DMS53 (cell line): ENCODE data around the gene DENND4B.

Experiments
- DNase-seq: peaks from one replicate; lab custom pipeline; 2025; lab: John Stamatoyannopoulos, UW

The DENND4B gene

DNA sequence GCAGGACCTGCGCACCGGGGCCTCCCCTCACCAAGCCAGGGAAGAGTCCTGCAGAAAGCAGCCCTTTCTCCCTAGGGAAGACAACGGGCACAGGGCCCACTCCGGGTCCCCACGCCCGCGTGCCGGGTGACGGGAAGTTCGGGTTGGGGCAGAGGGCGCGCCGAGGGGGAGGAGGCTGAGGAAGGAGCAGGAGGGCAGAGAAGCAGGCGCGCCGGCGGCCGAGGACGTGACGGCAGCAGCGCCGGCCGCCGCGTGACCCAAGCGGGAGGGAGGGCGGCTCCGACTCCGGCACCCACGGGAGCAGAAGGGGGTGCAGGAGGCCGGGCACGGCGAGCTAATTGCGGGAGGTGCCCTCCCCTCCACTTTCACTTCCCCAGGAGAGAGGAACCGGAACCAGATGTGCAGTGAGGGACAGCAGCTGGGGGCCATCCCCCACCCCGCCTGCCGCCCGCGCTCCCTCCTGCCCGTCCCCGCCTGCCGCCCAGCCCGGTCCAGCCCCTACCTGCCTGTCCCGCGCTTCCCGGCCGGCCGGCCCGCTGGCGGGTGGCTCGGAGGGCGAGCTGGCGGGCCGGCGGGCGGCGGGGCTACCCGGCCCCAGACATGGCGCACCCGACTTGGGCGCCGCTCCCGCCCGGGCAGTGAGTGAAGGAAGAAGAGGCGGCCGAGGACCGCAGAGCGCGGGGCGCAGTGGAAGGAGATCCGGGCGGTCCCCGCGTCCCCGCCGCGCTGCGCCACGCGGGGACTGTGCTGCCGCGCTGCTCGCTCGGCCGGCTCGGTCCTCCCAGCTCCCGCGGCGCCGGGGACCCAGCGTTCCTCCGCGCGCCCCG is 510 bp downstream of the DENND4B start:
- DNase-seq: peak; percentile 86

DNA sequence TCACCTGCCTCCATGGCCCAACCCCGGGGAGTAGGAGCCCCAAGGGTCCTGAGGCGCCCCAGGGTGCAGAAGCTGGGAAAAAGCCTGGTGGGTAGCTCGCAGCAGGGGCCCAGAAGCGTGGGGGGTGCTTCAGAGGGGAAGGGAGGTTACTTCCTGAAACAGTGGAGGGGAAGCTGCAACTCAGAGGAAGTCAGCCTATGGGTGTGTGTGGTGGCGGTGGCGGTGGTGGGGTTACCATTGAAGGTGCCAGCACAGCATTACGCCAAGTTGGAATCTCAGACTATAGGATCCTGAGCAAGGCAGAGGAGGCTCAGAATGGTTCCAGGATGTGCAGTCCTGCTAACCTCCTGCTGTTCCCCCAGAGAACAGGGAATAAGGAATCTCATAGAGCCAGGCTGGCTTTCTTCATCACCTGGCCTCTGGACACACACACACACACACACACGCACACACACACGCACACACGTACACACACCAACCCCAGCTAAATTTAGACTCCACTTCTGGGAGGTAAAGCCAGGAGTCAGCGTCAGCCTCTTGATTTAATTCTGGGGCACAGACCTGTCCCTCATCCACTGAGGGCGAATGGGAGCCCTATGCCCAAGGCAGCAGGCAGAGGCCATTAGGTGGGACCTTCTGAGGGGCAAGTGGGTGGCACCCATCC is 1.3 kb downstream of the DENND4B start:
- DNase-seq: peak; percentile 68

DNA sequence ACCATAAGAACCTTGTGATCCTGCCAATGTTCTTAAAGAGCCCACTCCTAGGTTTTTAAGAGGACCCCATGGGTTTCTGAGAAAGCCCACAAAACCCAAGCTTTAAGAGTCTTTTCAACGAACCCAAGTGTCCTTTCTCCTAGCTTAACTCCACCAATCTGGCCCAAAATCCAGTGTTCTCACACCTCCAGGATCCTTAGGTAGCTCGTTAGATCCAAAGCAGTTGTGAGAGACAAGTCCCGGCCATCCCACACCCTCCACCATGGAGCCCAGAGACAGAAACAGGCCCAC is 1.7 kb downstream of the DENND4B start:
- DNase-seq: no peak

DNA sequence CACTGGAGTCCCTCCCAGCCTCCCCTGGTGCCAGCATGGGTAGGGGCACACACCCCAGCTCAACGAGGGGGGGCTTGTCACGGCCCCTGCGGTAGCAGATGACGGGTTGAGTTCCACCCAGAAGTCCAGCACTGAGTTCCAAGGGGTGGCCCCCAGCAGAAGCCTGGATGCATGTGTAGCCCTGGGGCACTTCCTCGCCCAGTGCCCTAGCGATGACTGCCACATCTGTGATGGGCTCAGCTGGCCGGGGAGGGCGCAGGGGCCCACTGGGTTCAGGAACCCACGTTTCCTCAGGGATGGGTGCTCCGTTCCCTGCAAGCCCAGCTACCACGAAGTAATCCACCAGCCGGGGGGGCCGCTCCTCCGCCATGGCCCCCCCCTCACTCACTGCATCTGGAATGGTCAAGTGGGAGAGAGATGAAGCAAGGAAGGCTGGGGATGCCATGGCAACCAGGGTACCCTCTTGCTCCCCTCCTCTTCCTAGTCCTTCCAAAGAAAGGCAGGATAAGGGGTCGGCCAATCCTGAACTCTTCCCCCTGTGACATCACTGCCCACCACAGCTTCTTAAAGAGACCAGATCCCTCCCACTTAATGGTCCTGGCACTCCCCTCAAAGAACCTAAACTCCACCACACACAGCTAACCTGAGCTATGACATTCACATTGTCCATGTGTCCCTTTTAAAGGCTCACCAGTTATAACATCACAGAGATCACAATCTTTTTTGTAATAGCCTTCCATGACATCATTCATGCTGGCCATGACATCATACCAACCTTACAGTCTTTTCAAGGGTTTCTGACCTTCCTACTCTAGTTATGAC is 2.3 kb downstream of the DENND4B start:
- no peak for DNase-seq

DNA sequence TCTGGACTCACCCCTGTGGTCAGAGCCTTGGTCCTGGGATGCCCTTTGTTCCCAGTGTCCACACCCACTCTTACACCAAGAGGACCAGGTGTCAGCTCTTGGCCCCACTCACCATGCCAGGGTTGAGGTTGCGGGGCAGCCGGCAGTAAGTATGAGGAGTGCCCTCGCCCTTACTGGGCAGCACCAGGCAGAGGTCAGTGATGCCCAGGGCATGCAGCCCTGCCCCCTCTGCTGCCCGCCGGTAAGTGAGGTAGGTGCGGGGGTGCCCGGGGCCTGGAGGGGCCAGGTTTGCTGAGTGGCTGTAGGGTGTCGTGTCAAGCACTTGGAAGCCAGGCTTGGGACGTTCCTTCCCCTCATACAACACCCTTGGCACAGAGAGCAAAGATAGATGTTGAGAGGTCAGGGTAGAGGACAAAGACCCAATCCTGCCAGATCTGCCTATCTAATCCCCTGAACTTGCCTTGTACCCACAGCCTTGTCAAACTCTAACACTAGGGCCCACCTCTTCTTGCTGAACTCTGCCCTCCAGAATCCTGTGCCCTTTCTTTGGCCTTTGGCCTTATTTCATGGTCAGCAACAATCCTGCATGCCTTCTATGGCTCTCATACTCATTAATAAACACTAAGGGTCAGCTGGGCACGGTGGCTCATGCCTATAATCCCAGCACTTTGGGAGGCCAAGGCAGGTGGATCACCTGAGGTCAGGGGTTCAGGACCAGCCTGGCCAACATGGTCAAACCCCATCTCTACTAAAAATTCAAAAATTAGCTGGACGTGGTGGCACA is 3.6 kb downstream of the DENND4B start:
- no peak for DNase-seq

DNA sequence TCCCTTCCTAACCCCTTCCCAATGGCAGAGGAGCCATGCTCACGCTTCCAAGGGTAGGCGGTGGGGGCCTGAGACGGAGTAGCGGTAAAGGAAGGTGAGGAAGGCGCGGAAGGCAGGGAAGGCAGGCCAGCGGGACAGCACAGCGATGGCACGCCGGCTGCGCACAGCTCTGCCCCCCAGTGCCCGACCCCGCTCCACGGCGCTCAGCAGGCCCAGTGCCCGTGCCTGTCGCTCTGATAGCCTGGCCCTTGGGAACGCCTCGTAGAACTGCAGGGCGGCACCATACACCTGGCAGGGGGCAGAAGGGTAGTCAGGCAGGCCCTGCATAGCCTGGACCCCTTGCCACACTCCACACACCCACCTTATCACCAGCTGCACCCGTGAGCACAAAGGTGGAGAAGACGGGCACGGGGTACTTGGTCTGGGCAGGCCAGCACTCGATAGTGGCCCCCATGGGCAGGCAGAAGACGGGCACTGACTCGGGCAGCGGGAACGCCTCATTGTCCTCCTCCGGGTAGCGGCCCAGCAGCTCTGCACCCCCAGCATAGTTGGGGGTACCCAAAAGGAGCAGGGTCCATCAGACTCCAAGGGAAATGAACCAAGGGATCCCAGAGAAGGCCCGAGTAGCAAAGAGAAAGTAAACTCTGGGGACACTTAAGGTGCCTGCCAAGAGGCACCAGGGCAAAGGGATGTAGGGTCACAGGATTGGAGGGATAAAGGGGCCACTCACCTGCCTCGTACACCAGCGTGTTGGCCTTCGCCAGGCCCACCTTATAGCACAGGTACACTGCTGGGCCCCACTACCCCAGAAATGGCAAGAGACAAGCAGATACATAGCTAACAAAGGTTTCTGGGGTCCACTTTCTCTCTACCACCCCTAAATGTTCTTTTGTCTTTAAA is 4.4 kb downstream of the DENND4B start:
- DNase-seq: no peak

DNA sequence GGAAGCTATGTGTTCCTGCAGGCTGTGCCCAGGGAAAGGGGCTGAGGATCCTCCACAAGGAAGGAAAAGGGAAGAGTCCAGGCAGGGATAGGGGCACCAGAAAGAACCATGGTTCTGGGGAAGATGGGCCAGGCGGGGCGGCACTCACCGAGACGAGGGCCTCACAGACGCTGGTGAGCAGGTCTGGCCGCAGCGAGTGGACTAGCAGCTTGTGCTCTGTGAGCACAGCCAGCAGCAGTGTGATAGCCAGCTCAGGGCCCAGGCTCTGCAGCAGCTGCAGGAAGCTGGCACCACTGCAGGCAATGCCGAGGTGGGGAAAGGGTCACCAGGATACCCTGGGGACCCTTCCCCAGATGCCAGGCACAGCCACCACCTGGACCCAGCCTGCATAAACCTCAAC is 5.8 kb downstream of the DENND4B start:
- DNase-seq: no peak

DNA sequence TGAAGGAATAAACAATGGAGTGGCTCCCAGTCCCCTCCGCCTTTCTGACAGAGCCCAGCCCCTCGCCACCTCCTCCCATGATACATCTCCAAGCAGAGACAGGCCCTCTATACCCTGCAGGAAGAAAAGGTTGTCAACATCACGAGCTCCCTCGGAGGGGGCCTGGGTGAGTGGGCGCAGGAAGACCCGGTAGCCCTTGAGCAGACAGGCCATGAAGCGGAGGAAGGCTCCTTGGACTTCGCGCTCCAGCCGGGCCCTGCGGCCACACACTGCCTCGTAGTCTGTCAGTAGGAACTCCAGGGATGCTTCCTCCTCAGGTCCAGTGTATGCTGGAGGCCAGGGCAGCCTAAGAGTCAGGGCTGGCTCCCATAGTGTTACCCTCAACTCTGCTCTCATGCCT is 7.0 kb downstream of the DENND4B start:
- DNase-seq: no peak

DNA sequence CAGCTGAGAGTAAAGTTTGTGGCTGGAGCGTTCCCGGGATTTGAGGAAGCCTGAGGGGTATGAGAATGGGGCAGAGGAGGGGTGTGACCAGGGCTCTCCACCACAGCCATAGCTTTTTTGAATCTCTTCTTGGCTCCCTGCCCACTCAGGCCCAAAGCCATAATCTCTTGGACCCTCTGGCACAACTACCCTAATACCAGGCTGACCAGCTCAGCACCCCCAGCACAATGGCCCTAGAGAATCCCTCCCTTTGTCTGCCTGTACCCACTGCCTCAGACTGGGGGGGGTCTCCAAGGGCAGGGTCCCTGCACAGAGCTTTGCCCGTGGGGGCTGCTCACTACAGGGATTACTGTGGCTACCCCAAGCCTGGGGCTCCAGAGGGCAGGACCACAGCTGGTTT is 7.5 kb downstream of the DENND4B start:
- no peak for DNase-seq

DNA sequence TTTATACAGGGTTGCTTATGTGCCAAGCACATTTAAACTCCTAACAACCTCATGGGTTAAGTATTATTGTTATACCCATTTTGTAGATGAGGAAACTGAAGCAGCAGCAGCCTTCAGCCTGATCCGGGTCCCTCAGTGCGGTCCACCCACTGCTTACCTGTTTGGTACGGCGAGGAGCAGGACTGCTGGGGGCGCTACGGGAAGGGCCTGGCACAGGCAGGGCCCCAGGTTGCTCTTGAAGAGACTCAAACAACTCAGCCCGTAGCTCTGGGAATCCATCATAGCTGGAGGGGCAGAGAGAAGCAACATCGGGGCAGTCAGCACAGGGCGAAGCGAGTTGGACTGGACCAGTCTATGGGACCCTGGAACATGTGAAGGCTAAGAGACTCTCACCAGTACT is 9.2 kb downstream of the DENND4B start:
- DNase-seq: no peak

DNA sequence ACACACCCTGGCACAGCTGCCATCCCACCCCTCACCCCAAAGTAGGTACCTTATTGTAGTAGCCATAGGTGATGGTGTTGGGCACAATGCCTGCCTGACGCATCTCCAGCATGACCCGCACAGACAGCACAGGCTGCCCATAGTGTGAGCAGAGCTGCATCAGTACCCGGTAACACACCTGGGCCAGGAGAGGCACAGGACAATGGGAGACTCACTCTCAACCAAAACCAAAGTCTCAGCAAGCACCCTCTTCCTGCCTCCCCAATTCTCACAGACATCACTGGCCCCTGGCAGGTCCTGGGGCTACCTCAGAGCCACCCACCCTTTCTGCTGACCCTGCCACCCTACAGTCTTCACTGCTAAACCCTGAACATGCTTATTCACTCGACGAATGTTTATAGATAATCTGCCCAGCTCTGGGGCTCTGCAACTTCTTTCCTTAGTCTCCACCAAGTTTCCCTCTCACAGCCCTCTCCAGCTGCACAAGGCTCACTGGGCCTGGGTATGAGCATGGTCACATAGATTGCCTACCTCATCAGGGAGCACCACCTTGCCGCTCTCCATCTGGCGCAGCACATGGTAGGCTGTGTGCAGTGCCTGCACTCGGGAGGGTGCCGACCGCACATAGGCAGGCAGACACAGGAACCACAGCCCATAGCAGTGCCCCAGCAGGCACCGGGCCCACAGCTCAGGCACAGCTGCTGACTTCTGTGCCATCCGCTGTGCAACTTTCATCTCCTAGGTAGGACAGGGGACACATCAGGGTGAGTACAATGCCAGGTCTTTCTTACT is 10.3 kb downstream of the DENND4B start:
- DNase-seq: no peak

DNA sequence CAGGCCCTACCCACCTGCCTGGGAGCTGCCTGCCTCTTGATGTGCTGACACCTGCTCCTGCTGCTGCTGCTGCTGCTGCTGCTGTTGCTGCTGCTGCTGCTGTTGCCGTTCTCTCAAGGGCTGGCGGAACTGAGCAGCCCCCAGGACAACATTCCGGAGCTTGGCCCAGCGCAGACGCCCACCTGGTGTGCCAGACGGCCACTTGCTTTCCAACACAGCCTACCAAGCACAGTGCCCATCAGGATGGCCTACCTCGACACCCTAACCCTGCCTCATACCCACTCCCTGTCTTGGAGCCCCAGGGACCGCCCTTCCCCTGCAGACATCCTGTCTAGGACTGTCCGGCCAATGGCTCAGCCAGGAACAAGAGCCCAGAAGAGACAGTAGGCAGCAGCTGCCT is 11.8 kb downstream of the DENND4B start:
- DNase-seq: no peak

DNA sequence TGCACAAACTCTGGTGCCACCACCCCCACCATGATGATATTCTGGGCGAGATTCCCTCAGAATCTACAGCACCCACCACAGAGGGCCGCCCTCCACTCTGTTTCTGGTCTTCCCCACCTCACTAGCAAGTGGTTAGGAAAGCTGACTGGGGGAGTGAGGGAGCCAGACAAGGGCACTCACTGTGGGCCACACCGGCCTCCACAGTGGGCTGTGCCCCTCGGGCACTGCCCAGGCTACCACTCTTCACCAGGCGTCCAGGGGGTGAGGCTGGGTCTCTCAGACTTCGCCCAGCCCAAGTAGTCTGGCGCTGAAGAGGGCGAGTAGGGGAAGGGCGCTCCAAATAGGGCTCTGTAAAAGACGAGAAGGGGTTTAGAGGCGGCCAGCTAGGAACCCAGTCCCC is 12.6 kb downstream of the DENND4B start:
- DNase-seq: no peak

DNA sequence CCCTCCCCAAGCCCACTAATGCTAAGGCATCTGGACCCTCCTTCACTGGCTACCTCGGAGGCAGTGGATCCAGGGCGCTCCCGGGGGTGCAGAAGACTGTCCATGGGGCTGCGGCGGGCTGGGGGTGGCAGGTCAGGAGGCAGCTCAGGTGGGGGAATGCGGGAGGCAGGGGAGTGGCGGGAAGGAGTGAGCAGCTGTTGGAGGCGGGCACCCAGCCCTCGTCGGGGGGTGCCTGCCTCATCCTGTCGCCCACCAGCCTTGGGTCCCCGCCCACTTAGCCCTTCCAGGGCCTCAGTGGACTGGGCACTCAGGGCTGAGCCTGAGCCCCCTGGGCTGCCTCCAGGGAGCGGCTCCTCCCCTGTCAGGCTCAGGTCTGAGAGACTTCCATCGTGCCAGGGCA is 13.1 kb downstream of the DENND4B start:
- no peak for DNase-seq

DNA sequence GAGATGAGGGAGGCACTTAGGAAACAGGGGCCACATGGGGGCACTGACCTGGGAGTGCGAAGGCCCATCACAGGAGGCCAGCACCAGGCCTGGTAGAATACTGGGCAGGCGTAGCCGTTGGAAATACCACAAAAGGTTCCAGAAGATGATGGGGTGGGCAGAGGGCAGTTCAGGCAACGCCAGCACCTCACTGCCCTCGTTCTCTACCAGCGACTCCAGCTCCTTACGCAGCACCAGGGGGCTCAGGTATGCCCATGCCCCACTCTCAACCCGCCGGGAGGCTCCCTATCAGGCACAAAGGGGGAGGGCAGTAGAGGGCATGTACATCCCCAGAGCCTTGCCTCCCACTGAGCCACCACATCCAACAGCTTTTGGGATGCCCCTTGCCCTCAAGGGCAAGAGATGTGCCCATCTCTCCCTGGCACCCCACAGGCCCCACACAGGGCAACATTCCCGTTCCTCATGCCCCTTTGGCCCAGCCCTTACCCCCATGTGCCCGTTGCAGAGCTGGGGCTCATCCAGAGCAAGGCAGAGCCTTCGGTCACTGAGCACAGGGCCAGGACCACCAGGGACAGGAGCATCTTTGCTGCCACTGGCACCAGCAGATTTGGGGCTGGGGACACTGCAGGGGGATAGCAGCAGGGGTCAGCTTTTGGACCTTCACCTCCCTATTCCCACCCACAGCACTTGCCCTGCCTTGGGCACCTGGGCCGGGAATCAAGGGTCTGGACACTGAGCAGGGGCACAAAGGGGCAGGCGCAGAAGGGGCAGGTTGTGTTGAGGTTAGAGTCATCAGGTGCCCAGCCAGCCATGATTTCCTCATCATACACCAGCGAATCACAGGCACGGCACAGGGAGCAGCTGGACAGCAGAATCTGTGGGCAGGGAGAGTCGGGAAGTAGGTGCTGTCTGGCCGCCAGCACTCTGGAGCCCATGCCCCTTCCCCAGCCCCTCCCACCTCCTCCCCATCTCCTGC is 14.1 kb downstream of the DENND4B start:
- no peak for DNase-seq

DNA sequence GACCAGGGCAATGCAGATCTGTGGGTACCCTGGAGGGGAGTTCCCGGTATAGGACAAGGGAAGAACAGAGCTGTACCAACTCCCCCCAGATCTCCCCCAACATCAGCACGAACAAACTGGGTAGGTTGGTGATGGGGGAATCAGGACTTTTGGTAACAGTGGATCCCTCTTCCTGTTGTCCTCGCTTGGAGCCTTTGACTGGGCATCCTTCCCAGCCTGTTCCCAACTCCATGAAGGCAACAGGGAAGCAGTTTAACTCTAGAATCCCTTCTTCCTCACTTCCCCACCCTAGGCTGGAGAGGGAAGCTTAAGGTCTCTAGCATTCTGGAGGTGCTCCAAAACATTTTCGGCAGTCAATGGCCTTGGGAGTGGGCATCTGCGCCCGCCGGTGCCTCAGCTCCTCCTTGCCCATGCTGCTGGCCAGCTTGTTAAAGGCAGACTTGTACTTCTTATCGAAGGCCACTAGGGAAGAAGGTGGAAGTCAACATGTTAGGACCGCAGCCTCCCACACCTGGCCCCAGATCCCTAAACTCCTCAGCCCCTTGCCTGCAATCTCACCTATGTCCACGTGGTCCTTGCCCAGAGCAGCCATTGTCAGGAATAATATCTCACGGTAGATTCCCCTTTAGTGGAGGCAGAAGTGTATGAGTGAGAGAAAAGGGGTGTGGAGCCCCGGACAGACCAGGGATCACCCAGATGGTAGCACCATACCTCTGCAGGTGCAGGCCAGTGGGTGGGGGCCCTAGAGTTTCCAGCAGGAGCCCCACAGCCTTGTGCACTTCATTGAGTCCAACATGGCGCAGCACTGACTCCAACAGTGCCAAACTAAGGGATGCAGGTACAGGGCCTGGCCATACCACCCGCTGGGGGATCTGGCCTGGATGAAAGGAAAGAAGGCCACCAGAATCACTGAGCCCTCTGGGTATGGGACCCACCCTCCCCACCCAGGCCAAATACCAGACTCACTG is 16.3 kb downstream of the DENND4B start:
- DNase-seq: peak; percentile 22

DNA sequence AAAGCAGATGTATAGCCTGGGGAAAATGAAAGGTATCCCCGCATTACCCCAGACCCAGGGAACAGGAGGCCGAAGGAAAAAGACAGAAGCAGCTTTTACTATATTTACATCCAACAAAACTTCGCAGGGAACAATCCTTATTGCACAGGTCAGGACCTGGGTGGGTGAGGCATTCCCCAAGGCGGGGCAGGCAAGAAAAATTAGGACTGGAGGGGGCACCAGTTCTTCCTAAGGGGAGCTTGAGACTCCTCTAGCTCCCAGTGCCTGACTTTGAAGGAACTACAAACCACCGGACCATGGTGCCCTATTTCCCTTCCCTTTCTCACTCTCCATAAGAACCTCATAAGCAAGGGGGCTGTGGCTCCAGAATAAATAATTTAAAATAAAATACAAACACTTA is 17.1 kb downstream of the DENND4B start:
- no peak for DNase-seq

DNA sequence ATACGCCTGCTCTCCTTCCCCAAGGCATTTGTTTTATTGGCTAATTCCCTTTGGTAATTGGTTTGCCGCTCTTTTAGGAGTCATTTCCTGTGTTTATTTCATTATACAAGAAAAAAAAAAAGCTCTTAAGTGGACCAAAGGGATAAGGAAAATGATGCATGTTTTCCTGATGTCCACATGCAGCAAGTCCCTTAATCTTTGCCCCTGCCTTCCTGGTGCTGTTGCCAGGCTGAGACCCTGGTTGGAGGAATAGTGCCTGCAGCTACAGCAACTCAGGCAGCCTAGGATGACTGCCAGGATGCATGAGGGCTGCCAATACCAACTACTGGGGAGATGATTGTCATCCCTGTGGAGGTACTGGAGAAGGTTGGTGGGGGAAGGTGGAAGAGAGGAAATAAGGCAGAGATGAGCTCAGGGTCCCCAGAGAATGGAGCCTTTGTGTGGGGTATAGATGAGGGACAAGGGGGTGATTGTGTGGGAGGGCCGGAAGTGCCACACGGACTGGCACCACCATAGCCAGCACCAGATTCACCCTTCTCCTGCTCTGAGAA is 17.7 kb downstream of the DENND4B start:
- DNase-seq: no peak
